NT2/D1 (cell line): ENCODE results near the gene CCDC149.

ENCODE experiments used
- DNase-seq: peaks from one replicate; pipeline ENCODE4 v3.0.0-alpha.2; 2011; ENCODE audit warnings: low read depth, low spot score
- H3K27me3 ChIP-seq: 2 replicates; pipeline ENCODE4 v1.6.0; 2011; ENCODE audit warnings: mild to moderate bottlenecking; ENCODE audit not compliant: insufficient read length, insufficient read depth
- H3K36me3 ChIP-seq: 2 replicates; pipeline ENCODE4 v1.6.1; 2011; ENCODE audit warnings: mild to moderate bottlenecking, low read length, mixed read lengths; ENCODE audit not compliant: insufficient read depth, insufficient read length
- H3K4me1 ChIP-seq: 2 replicates; pipeline ENCODE4 v1.5.1; 2011; ENCODE audit not compliant: insufficient read depth, insufficient read length
- H3K4me3 ChIP-seq: 2 replicates; pipeline ENCODE4 v1.5.1; 2011; ENCODE audit warnings: low read depth; ENCODE audit not compliant: insufficient read length
- H3K9ac ChIP-seq: 2 replicates; pipeline ENCODE4 v1.6.0; 2011; ENCODE audit warnings: low read depth; ENCODE audit not compliant: insufficient read length
- H3K9me3 ChIP-seq: 2 replicates; pipeline ENCODE4 v1.5.1; 2011; ENCODE audit warnings: mild to moderate bottlenecking, low read length; ENCODE audit not compliant: insufficient read depth
- SUZ12 ChIP-seq: IDR thresholded peaks from 2 replicates; pipeline ENCODE4 v1.6.1; 2011; ENCODE audit not compliant: insufficient read length, insufficient read depth; ENCODE audit errors: extremely low read depth
- YY1 ChIP-seq: IDR thresholded peaks from 2 replicates; pipeline ENCODE4 v1.6.1; 2011; ENCODE audit not compliant: insufficient read length, insufficient read depth
- ZNF274 ChIP-seq: IDR thresholded peaks from 2 replicates; pipeline ENCODE4 v1.6.1; 2011; ENCODE audit warnings: mild to moderate bottlenecking, low read depth, low read length

The CCDC149 gene

GRCh38 chr4:24881508-24882196 is 31.2 kb downstream of the CCDC149 start:
- no peak for TF ChIP-seq ZNF274
- TF ChIP-seq YY1 = no peak
- no peak for TF ChIP-seq SUZ12
- DNase-seq = no peak
- Histone ChIP-seq H3K9ac (no peak overlapping the region), H3K27me3 (no peaks in the 10 kb centered on the region), H3K4me3 (no peak overlapping the region), H3K36me3 (no peaks in the 10 kb centered on the region), H3K9me3 (0 out of 2 replicates have a peak, but pooled peaks cover 4% of the 10 kb centered on the region), H3K4me1 (no peaks in the 10 kb centered on the region)

- no peak overlapping the region for H3K9ac ChIP-seq
- no peaks in the 10 kb centered on the region for H3K36me3 ChIP-seq
- no peak overlapping the region for H3K4me3 ChIP-seq
- DNase-seq = no peak
- H3K27me3 ChIP-seq = no peaks in the 10 kb centered on the region
- TF ChIP-seq ZNF274 (no peak), YY1 (no peak), SUZ12 (no peak)
- no peaks in the 10 kb centered on the region for H3K4me1 ChIP-seq
- H3K9me3 ChIP-seq = 0 out of 2 replicates have a peak, but pooled peaks cover 4% of the 10 kb centered on the region
These were observed 32.7 kb downstream of the CCDC149 start for GRCh38 chr4:24880186-24880585.

- Histone ChIP-seq H3K9ac (no peak overlapping the region), H3K4me3 (no peak overlapping the region), H3K4me1 (no peaks in the 10 kb centered on the region), H3K27me3 (no peaks in the 10 kb centered on the region), H3K36me3 (no peaks in the 10 kb centered on the region), H3K9me3 (0 out of 2 replicates have a peak, but pooled peaks cover 4% of the 10 kb centered on the region)
- DNase-seq = no peak
- TF ChIP-seq ZNF274 (no peak), YY1 (no peak), SUZ12 (no peak)
These were observed 34.2 kb downstream of the CCDC149 start for GRCh38 chr4:24878636-24879016.

- Histone ChIP-seq H3K4me1 (no peaks in the 10 kb centered on the region), H3K36me3 (no peaks in the 10 kb centered on the region), H3K9me3 (0 out of 2 replicates have a peak, but pooled peaks cover 4% of the 10 kb centered on the region), H3K9ac (no peak overlapping the region), H3K27me3 (no peaks in the 10 kb centered on the region), H3K4me3 (no peak overlapping the region)
- no peak for TF ChIP-seq YY1
- TF ChIP-seq ZNF274 = no peak
- TF ChIP-seq SUZ12 = no peak
- DNase-seq = no peak
These were observed 34.8 kb downstream of the CCDC149 start for GRCh38 chr4:24877868-24878635.

GRCh38 chr4:24876431-24876830 is 36.4 kb downstream of the CCDC149 start:
- Histone ChIP-seq H3K9me3 (no peaks in the 10 kb centered on the region; the same call in 1 of the 2 replicates), H3K36me3 (no peaks in the 10 kb centered on the region), H3K9ac (no peak overlapping the region), H3K4me1 (no peaks in the 10 kb centered on the region), H3K4me3 (no peak overlapping the region), H3K27me3 (no peaks in the 10 kb centered on the region)
- no peak for DNase-seq
- TF ChIP-seq ZNF274 (no peak), SUZ12 (no peak), YY1 (no peak)

- no peaks in the 10 kb centered on the region for H3K27me3 ChIP-seq
- no peaks in the 10 kb centered on the region for H3K36me3 ChIP-seq
- H3K9me3 ChIP-seq = no peaks in the 10 kb centered on the region; the same call in 1 of the 2 replicates
- no peak overlapping the region for H3K9ac ChIP-seq
- H3K4me3 ChIP-seq = no peak overlapping the region
- DNase-seq = no peak
- H3K4me1 ChIP-seq = no peaks in the 10 kb centered on the region
- TF ChIP-seq ZNF274 = no peak
- no peak for TF ChIP-seq YY1
- TF ChIP-seq SUZ12 = no peak
These were observed 40.1 kb downstream of the CCDC149 start for GRCh38 chr4:24872720-24873119.

- Histone ChIP-seq H3K36me3 (no peaks in the 10 kb centered on the region), H3K27me3 (no peaks in the 10 kb centered on the region), H3K4me3 (no peak overlapping the region), H3K9me3 (no peaks in the 10 kb centered on the region; the same call in 1 of the 2 replicates), H3K9ac (no peak overlapping the region), H3K4me1 (no peaks in the 10 kb centered on the region)
- TF ChIP-seq SUZ12 = no peak
- TF ChIP-seq ZNF274 = no peak
- no peak for TF ChIP-seq YY1
- no peak for DNase-seq
These were observed 41.6 kb downstream of the CCDC149 start for GRCh38 chr4:24871210-24871609.
